GM19324 (cell line): ENCODE results near the gene CAPN9.
"Not testable (repeated sequence)": the region's sequence is repeated elsewhere in the genome, so short reads cannot be mapped to it uniquely, and the experiment has no call there.

Experiments used
- ATAC-seq: cut with Tn5 transposase; IDR thresholded peaks from one replicate; pipeline ENCODE4 v1.9.1; 2021; ENCODE audit warnings: mild to moderate bottlenecking, moderate library complexity; ENCODE audit not compliant: unreplicated experiment, low FRiP score

Gene CAPN9

DNA sequence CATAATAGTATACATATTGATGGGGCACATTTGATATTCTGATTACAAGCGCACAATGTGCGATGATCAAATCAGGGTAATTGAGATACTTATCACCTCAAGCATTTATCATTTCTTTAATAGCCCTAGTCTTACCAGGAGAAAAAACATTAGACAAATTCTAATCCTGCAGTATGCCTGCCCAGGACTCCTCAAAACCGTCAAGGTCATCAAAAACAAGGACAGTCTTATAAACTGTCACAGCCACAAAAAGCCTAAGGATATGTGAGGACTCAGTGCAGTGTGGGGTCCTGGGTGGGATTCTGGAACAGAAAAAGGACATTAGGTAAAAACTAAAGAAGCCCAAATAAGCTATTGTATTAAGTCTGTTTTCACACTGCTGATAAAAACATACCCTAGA is 19.1 kb downstream of the CAPN9 start:
- no peak for ATAC-seq

DNA sequence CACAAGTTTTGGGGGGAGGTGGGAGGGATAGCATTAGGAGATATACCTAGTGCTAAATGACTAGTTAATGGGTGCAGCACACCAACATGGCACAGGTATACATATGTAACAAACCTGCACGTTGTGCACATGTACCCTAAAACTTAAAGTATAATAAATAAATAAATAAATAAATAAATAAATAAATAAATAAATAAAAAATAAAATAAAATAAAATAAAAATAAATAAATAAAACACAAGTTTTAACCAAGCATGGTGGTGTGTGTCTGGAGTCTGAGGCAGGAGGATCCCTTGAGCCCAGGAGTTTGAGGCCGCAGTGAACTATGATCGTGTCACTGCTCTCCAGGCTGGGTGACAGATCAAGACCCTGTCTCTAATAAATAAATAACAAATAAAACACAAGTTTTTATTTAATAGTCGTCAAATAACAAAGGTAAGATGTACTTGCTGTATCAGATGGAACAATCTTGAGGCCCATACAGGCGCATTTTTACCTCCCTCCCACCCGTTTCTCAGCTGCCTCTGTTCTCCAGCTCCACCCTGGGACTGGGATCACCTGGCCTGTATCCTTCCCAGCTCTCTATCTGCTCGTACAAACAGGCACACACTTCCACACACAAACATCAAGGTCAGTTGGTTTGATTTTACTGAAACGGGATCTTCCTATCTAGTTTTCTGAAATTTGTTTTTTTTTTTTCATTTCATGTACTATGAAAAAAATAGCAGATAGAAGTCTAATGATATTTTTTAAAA is 20.8 kb downstream of the CAPN9 start:
- not testable (repeated sequence) for ATAC-seq

DNA sequence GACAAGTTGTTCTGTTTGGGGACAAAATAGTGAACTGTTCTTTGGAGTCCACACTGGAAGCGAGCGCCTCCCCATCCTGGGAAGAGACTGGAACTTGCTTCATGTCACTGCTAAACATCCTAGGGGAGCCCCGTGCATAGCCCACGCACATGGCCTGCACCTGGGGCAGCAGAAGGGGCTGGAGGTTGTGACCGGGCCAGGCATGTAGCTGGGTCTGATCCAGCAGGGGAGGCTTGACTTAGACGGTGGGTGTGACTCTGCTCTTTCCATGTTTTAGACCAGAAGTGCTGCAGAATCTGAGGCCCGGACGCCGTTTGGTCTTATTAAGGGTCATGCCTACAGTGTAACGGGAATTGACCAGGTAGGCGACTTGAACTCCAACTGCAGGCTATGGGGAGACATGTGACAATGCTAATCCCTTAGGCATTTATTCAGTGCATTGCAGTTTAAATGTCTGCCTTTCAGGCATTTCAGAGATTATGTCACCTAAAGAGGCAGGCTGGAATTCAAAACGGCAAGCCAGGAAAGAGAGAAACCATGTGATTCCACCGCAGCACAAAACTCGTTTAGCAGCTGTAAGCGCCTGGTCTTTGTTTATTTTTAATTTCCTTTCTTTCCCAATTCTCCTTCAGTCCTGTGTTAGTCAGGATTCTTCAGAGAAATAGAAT is 21.8 kb downstream of the CAPN9 start:
- no peak for ATAC-seq

DNA sequence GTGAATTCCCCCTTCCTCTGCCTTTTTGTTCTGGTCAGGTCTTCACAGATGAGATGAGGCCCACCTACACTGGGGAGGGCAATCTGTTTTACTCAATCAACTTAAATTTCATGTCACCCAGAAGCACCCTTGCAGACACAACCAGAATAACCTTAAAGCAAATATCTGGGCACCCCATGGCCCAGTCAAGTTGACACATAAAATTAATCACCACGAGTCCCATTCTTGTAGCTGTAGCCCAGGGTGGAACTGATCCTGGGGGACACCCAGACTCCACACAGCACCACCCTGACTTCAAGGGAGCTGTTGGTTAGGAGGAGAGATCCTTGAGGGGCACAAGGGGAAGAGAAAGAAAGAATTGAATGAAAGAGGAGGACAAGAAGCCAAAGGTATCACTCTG is 23.1 kb downstream of the CAPN9 start:
- no peak for ATAC-seq

DNA sequence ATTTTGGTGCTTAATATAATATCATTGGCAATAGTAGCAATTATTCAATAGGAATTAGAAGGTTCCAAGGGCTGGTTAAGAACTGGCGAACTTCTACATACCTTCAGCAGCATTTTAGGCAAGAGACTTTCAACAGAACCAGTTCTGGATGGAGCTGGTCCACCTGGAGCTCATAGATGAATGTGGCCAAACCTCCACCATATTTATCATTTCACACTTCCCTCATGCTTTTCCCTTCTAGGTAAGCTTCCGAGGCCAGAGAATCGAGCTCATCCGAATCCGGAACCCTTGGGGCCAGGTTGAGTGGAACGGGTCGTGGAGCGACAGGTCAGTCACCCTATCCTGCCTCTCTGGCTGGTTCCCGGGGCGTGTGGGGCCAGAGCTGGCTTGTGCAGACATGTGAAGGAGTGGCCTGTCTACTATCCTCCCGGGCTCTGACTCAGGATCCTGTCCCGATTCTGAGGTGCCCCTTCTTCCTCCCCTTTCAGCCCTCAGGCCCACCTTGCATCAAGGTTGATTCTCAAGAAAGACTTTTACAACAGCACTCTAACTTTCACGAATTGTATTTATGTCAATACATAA is 24.7 kb downstream of the CAPN9 start:
- no peak for ATAC-seq

DNA sequence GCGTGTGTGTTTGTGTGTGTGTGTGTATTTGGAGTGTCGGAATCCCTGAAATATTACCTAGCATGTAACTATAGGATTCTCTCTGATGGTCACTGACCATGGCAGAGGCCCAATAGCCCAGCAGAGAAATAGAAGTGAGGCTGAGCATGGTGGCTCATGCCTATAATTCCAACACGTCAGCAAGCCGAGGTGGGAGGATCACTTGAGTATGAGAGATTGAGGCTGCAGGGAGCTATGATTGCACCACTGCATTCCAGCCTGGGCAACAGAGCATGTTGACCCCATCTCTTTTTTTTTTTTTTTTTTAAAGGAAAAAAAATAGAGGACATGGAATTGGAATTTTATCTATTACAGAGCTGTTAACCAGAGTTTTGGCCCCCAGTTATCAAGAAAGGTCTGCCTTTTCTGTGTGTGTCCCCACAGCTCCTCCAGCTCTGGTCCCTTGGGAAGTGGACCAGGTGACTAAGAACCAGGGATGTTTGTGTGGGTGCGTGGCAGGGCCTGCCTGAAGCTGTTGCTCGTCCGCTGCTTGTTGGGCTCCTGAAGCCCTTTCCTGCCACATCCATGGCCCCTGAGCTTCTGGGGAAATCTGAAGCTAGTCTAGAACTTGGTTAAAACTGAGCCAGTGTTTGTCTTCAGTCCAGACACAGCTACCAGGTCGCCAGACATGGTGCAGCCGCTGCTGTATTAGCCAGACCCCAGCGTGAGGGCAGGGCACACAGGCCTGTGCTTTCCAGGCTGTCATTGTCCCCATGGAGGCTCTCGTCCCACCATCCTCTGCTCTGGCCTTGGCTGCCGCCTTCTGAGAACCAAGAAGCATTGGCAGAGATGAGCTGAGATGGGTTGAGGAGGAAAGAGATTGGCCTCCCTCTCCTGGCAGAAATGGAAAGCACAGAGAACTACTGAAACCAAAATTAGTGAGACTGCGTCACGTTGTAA is 25.5 kb downstream of the CAPN9 start:
- no peak for ATAC-seq

DNA sequence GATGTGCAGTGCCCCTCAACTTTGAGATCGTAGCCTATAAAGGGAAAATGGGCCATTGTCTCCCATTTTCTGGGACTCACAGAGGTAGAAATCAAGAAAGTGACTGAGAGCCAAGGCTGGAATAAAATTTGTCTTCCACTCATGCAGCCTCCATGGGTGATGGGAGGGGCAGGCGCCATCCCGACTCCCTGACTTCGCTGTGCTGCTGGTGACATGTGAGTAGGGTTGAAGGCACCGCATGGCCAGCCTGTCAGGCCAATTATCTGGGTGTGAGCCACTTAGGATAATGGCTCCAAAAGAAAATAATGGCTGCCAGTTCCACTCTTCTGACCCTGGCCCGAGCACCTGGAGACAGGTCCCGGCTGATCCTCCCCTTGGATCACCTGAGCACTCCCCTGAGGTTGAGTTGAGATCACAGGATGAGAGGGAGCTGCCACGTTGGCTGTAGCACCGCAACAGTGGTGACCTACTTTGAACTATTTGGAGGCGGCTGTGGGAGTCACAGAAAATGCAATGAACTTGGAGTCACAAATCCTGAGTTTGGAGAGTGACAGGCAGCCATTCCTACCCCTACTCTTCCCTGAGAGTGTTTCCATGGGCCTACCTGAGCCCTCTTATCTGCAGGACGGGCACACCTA is 26.3 kb downstream of the CAPN9 start:
- no peak for ATAC-seq

DNA sequence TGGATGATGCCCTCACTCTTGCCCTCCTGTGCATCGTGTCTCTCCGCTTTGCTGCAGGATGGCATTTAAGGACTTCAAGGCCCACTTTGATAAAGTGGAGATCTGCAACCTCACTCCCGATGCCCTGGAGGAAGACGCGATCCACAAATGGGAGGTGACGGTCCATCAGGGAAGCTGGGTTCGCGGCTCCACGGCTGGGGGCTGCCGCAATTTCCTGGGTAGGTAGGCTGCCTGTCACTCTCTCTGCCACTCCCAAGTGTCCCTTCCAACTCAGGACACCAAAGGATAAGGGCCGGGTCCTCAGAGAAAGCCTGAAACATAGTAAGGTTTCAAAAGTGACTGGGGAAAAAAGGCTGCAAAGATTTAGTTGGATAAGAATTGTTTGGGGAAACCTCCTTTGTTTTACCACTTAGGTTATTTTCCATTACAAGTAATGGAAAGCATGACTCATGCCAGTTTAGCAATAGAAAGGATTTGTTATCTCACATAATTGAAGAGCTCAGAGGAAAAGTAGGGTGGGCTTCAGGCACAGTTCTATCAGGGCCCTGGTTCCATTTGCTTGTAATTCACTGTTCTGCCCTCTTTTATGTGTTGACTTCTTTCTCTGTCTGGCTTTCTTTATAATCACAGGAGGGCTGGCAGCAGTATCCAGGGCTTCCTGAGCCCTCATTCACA is 31.9 kb downstream of the CAPN9 start:
- ATAC-seq: no peak

DNA sequence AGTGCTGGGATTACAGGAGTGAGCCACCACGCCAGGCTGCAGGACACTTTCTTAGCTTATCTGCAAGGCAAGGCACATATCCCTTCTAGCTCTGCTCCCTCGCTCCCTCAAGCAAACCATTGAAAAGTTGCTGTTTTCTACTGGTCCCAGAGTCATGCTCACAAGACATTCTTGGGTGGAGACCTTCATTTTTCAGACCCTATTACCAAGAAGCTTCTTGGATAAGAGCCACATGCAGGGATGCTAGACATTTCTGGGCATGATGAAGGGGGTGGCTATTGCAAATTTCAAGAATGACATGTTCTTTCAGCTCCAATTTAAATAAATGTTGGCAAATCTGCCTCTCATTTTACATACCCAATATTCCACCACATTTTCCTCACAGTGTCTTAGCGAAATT is 33.9 kb downstream of the CAPN9 start:
- ATAC-seq: no peak

DNA sequence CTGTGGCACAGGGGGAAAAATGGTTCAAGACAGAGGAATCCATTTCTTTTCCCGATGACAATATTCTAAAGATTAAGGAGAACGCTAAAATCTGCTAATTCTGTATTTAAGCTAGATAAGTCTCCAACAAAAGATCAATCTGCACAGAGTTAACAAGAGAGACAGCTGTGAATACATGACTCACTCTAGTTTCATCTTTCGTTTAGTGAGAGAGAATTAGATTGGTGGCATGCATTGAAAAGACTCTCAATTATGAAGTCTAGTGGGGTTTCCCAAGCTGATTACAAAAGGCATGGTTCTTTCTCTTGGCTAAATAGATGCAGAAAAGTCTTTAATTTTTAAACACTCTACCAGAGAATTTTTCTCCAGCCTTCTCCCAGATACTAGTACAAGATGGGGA is 34.4 kb downstream of the CAPN9 start:
- ATAC-seq: no peak

DNA sequence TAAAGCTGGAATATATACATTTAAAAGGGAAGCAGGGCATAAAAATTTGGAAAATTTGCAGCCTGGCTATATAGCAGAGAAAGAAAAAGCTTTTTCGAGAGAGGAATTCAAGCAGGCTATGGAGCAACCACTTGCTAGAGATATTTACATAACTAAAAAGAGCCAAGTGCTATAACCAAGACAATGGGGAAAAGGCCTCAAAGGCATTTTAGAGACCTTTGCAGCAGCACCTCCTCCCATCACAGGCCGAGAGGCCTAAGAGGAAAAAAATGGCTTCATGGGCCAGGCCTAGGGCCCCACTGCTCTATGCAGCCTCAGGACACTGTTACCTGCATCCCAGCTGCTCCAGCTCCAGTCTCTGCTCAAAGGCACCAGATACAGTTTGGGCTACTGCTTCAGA is 37.0 kb downstream of the CAPN9 start:
- no peak for ATAC-seq

DNA sequence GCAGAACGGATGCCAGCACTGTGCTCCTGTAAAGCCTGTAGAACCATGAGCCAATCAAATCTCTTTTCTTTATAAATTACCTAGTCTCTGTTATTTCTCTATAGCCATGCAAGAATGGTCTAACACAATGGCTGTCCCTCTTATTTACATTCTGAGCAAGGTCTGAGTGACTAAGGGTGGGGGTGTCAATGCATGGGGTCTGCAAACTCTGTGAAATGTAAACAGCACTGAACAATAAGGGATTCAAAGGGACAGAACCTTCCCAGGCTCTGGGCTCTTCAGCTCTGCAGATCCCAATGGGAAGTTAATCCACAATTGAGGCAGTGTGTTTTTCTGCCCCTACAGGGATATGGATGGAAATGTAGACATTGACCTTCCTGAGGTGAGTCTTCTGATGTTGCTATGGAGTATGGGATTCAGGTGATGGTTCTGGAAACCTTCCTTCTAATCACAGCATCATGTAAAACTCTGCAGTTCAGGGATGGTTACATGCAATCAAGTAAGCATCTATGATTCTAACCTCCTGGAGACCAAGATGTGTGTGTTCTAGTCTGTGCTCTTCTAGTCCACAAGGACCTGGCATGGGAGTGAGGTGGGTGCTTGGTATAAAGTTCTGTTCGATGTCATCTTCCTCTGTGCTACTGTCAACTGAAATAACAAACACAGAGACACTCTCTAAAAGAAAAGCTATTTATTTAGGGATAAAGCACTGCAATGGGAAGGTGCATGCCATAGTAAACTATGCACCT is 38.6 kb downstream of the CAPN9 start:
- no peak for ATAC-seq

DNA sequence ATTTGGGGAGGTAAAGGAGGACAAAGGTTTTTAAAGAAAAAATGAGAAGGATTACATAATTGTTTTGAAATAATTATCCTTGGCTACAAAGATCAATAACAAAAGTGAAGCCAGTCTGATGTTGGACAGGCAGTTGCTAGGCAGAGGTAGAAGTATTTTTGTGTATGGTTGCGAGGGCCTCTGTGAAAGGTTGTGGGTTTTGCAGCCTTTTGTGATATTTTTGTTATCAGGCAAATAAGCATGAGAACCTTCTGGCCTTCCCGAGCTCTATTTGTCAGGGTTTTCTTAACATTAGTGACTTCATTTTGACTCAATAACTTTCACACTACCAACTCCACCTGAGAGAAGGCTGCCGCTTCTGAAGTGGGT is 39.2 kb downstream of the CAPN9 start:
- no peak for ATAC-seq

DNA sequence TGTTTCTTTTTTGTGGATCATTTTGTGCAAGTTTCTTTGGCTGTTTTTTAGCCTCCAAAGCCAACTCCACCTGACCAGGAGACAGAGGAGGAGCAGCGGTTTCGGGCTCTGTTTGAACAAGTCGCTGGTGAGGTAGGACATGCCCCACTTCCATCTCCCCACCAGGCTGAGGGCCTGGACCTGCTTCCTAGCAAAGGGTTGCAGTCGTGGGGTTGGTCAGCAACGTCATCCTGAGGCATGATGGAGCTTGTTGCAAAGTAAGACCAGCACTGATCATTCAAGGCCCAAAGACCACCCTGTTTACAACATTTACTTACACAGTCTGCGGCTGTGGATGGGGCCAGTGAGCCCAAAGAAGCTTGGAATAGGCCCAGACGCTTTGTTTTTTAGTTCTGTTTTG is 40.3 kb downstream of the CAPN9 start:
- ATAC-seq: no peak

DNA sequence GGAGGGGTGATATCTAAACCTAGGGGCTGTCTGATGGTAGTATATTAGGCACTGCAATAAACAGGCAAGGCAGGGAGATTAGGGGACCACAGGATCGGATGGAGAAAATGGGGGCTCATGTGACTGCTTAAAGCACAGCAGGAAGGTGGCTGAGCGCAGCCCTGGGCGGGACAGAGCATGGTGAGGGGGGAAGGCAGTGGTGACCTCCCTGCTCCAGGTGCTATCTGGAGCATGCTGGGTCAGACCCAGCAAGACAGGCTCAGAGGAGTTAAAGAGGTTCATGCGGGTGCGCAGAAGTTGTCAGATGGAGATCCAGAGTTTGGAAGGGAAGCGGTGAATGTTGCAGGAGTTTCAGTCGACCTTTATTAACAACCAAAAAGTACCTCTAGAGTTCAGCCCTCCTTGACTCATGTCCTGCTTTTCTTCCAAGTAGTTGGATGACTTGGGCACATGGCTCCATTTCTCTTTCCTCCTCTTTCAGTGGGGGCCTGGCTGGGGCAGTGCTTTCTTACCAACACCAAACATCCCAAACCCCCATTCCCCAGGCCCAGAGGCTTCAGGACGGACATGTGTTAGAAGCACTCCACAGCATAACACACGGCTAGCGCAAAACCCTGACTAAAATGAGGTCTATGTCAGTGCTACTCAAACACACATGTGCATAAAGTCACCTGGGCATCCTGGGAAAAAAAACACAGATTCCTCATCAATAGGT is 41.5 kb downstream of the CAPN9 start:
- no peak for ATAC-seq

DNA sequence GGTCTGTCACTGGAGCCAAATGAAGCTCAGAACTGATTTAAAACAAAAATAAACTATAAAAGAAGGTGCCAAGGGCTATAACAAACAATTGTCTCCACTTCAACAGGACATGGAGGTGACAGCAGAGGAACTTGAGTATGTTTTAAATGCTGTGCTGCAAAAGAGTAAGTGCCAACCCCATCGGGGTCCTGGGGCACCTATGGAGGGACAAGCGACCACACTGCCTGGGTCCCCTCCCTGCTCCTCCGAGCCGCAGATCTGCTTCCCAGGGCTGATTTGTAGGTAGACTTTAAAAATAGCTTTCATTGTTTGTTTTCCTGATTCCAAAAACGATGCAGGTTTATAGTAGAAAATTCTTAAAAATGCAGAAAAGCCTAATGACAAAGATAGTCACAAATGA is 42.8 kb downstream of the CAPN9 start:
- no peak for ATAC-seq

DNA sequence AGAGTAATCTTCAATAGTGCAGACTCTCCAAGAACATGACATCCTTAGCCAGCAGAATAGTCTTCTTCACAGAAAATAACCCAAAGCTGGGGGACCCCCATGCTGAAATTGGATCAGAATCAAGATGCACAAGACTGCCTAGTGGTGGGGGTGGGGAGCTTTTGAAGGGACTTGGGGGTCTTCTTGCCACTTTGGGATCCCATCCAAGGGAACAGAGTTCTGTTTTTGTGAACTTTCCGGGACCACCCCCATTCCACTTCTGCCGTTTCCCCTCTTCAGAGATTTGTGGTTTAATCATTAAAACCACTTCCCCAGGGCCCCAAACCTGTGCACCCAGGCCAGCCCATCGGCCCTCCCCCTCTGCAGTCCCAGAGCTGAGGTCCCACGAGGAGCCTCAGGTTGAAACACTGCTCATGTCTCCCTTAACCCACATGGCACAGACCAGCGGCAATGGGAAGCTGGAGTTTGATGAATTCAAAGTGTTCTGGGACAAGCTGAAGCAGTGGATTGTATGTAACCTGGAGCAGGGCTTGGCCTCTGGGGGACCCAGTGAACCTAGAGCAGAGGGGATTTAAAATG is 44.9 kb downstream of the CAPN9 start:
- no peak for ATAC-seq
